K562 (cell line): ENCODE results near the gene LENEP. TPM values are rescaled to one million over a fixed set of nuclear protein-coding genes. Genes with fewer than 3 reads are reported as not detected.

Source experiments
- KDM2B ChIP-seq: fragments of 250-450 bp; sonication (Bioruptor Pico); IDR thresholded peaks from 2 replicates; pipeline ENCODE4 v1.8.0; 2021; ENCODE audit warnings: mild to moderate bottlenecking, moderate library complexity
- MAFG ChIP-seq: fragments of 450-650 bp; conservative IDR thresholded peaks from 2 replicates; pipeline ENCODE4 v1.6.1; 2016; ENCODE audit warnings: missing genetic modification characterization, missing compliant biosample characterization
- OTX1 ChIP-seq: fragments of 450-650 bp; formaldehyde crosslinking; IDR thresholded peaks from 2 replicates; pipeline ENCODE4 v1.4.0; 2022; ENCODE audit warnings: mild to moderate bottlenecking
- PHF20 ChIP-seq: fragments of 450-650 bp; IDR thresholded peaks from 2 replicates; pipeline ENCODE4 v1.6.1; 2018; ENCODE audit not compliant: partially characterized antibody
- SIX5 ChIP-seq, 2 experiments: IDR thresholded peaks; 2 replicates each; pipeline ENCODE4 v1.6.1; 2011; ENCODE audit warnings: low read length in 2 of 2, borderline replicate concordance in 1 of 2, low read depth in 1 of 2, mild to moderate bottlenecking in 1 of 2, moderate library complexity in 1 of 2; ENCODE audit not compliant: insufficient read depth in 1 of 2
- SMAD1 ChIP-seq: fragments of 150-350 bp; IDR thresholded peaks from 2 replicates; pipeline ENCODE4 v1.6.1; 2014; ENCODE audit warnings: low read length, low read depth; ENCODE audit not compliant: partially characterized antibody
- SP2 ChIP-seq: IDR thresholded peaks from 2 replicates; pipeline ENCODE4 v1.6.1; 2011; ENCODE audit warnings: mild to moderate bottlenecking, low read depth, low read length, moderate library complexity; ENCODE audit not compliant: poor library complexity, severe bottlenecking; ENCODE audit errors: extremely low read depth
- ZBED1 ChIP-seq: IDR thresholded peaks from 2 replicates; pipeline ENCODE4 v1.6.1; 2014
- ZKSCAN1 ChIP-seq: fragments of 150-350 bp; IDR thresholded peaks from 2 replicates; pipeline ENCODE4 v1.6.1; 2016; ENCODE audit warnings: low read depth, low read length
- ZNF668 ChIP-seq: fragments of 250-450 bp; sonication (Bioruptor Pico); IDR thresholded peaks from 2 replicates; pipeline ENCODE4 v1.8.0; 2022; ENCODE audit warnings: mild to moderate bottlenecking, inconsistent platforms
- polyA plus RNA-seq, 8 experiments: library from polyadenylated mRNA; depleted of rRNA in 4 of 8; stranded (reverse) in 5 of 8; unstranded in 3 of 8; fragments of >200 nt; fragmentation: Nextera tagmentation in 2 of 8; fragmentation: Illumina TruSeq in 1 of 8; extraction: Ambion mirVana in 2 of 8; extraction: Trizol in 1 of 8; gene quantifications; 2 replicates each; pipeline versions ENCODE4 v1.2.1 to v1.2.3, GENCODE V29; 2011 to 2014; ENCODE audit warnings: inconsistent platforms in 1 of 8, missing spikeins in 1 of 8
- total RNA-seq, 7 experiments: library from RNA; depleted of rRNA in 6 of 7; stranded (reverse); fragments of >200 nt in 6 of 7; fragmentation: Illumina TruSeq in 2 of 7; extraction: Trizol in 2 of 7; gene quantifications; 2 replicates each; pipeline versions ENCODE4 v1.2.1 to v1.2.3, GENCODE V29; 2011 to 2021; ENCODE audit warnings: low replicate concordance in 1 of 7
- TF ChIP-seq, protein P1 (sequence below), 3 experiments: IDR thresholded peaks in 2 of 3; conservative IDR thresholded peaks in 1 of 3; 2 replicates each; pipeline ENCODE4 v1.5.1; 2011 to 2012; ENCODE audit warnings: low read length in 3 of 3, mild to moderate bottlenecking in 3 of 3, control low read depth in 2 of 3, improper control_type of control experiment in 1 of 3, inconsistent platforms in 1 of 3, low read depth in 1 of 3, mixed read lengths in 1 of 3, moderate library complexity in 1 of 3; ENCODE audit not compliant: insufficient read depth in 2 of 3
- TF ChIP-seq, protein P2 (sequence below): fragments of 450-650 bp; formaldehyde crosslinking; conservative IDR thresholded peaks from 2 replicates; pipeline ENCODE4 v1.4.0; 2022; ENCODE audit warnings: mild to moderate bottlenecking, missing genetic modification characterization
- TF ChIP-seq, protein P3 (sequence below): fragments of 250-450 bp; sonication (Bioruptor Pico); IDR thresholded peaks from 2 replicates; pipeline ENCODE4 v1.5.0; 2021; ENCODE audit warnings: mild to moderate bottlenecking, borderline replicate concordance
- TF ChIP-seq, protein P4 (sequence below): fragments of 200-800 bp; sonication (Bioruptor generic); IDR thresholded peaks from 2 replicates; pipeline ENCODE4 v1.6.1; 2016; ENCODE audit warnings: missing genetic modification characterization, missing compliant biosample characterization
- TF ChIP-seq, protein P5 (sequence below): fragments of 250-450 bp; sonication (Bioruptor Pico); IDR thresholded peaks from 2 replicates; pipeline ENCODE4 v1.8.0; 2022; ENCODE audit warnings: moderate library complexity, mild to moderate bottlenecking, inconsistent platforms

The LENEP gene
- total and polyA plus RNA-seq, 9 of the 15 experiments (the other 6 are each of a cell fraction or from before 2014, with no cell fraction given) = 0.23 to 0.87 (median 0.67) TPM; not detected in 5

DNA sequence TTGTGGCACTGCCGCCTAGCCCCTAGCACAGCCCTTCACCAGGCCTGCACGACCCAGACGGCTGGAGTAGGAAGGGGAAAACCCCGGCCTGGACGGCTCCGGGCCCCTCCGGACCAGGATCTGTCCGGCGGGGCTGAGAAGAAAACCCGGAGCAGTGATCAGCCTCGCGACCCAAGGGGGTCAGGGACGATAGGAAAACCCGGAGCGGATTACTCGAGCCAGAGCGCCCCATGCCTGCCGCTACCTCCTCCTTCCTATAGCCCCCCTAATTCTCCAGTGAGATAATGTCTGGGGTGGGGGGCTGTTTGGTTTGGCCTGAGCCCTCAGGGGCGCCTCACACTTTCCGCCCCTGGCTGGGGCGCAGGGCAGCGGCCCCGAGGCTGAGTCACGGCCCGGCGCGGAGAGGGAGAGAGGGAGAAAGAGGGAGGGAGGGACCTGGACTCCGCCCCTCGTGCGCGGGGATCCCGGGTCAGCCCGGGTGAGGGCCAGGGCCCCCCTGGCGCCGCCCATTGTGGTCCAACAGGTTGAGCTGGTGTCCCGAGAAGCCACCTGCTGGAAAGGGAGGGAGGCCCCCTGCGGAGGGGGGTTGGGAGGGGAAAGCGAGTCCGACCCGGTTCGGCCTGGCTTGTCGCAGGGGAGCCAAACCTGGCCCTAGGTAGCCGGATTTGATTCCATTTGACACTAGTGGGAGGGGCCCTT is 7.5 kb downstream of the LENEP start (continued):
- TF ChIP-seq PHF20 (peak; percentile 45), MAFG (tag) (peak; percentile 86), ZBED1 (no peak), SP2 (no peak), KDM2B (CRISPR knock-in tag) (no peak), ZNF668 (CRISPR knock-in tag) (no peak), OTX1 (CRISPR knock-in tag) (no peak), ZKSCAN1 (peak; percentile 40; the same call in 1 of the 2 replicates), SMAD1 (no peak), SIX5 (IDR thresholded peaks at IDR 0.05; ENCODE audit: borderline replicate concordance in 1 of 2, insufficient read depth in 1 of 2, low read depth in 1 of 2, low read length in 2 of 2) (no peak)
- TF ChIP-seq, protein P1, sequence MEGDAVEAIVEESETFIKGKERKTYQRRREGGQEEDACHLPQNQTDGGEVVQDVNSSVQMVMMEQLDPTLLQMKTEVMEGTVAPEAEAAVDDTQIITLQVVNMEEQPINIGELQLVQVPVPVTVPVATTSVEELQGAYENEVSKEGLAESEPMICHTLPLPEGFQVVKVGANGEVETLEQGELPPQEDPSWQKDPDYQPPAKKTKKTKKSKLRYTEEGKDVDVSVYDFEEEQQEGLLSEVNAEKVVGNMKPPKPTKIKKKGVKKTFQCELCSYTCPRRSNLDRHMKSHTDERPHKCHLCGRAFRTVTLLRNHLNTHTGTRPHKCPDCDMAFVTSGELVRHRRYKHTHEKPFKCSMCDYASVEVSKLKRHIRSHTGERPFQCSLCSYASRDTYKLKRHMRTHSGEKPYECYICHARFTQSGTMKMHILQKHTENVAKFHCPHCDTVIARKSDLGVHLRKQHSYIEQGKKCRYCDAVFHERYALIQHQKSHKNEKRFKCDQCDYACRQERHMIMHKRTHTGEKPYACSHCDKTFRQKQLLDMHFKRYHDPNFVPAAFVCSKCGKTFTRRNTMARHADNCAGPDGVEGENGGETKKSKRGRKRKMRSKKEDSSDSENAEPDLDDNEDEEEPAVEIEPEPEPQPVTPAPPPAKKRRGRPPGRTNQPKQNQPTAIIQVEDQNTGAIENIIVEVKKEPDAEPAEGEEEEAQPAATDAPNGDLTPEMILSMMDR (IDR thresholded peaks at IDR 0.05 in 2 of 3, conservative IDR thresholded peaks at IDR 0.05 in 1 of 3; ENCODE audit: insufficient read depth in 2 of 3, low read depth in 1 of 3, low read length in 3 of 3) = peak in 1 of 3 experiments; percentile 18; a peak in 3 of 6 replicates
- TF ChIP-seq, protein P2, sequence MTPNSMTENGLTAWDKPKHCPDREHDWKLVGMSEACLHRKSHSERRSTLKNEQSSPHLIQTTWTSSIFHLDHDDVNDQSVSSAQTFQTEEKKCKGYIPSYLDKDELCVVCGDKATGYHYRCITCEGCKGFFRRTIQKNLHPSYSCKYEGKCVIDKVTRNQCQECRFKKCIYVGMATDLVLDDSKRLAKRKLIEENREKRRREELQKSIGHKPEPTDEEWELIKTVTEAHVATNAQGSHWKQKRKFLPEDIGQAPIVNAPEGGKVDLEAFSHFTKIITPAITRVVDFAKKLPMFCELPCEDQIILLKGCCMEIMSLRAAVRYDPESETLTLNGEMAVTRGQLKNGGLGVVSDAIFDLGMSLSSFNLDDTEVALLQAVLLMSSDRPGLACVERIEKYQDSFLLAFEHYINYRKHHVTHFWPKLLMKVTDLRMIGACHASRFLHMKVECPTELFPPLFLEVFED = peak; percentile 67
- TF ChIP-seq, protein P3, sequence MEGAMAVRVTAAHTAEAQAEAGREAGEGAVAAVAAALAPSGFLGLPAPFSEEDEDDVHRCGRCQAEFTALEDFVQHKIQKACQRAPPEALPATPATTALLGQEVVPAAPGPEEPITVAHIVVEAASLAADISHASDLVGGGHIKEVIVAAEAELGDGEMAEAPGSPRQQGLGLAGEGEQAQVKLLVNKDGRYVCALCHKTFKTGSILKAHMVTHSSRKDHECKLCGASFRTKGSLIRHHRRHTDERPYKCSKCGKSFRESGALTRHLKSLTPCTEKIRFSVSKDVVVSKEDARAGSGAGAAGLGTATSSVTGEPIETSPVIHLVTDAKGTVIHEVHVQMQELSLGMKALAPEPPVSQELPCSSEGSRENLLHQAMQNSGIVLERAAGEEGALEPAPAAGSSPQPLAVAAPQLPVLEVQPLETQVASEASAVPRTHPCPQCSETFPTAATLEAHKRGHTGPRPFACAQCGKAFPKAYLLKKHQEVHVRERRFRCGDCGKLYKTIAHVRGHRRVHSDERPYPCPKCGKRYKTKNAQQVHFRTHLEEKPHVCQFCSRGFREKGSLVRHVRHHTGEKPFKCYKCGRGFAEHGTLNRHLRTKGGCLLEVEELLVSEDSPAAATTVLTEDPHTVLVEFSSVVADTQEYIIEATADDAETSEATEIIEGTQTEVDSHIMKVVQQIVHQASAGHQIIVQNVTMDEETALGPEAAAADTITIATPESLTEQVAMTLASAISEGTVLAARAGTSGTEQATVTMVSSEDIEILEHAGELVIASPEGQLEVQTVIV (CRISPR knock-in tag) = no peak; the same call in 1 of the 2 replicates
- TF ChIP-seq, protein P4, sequence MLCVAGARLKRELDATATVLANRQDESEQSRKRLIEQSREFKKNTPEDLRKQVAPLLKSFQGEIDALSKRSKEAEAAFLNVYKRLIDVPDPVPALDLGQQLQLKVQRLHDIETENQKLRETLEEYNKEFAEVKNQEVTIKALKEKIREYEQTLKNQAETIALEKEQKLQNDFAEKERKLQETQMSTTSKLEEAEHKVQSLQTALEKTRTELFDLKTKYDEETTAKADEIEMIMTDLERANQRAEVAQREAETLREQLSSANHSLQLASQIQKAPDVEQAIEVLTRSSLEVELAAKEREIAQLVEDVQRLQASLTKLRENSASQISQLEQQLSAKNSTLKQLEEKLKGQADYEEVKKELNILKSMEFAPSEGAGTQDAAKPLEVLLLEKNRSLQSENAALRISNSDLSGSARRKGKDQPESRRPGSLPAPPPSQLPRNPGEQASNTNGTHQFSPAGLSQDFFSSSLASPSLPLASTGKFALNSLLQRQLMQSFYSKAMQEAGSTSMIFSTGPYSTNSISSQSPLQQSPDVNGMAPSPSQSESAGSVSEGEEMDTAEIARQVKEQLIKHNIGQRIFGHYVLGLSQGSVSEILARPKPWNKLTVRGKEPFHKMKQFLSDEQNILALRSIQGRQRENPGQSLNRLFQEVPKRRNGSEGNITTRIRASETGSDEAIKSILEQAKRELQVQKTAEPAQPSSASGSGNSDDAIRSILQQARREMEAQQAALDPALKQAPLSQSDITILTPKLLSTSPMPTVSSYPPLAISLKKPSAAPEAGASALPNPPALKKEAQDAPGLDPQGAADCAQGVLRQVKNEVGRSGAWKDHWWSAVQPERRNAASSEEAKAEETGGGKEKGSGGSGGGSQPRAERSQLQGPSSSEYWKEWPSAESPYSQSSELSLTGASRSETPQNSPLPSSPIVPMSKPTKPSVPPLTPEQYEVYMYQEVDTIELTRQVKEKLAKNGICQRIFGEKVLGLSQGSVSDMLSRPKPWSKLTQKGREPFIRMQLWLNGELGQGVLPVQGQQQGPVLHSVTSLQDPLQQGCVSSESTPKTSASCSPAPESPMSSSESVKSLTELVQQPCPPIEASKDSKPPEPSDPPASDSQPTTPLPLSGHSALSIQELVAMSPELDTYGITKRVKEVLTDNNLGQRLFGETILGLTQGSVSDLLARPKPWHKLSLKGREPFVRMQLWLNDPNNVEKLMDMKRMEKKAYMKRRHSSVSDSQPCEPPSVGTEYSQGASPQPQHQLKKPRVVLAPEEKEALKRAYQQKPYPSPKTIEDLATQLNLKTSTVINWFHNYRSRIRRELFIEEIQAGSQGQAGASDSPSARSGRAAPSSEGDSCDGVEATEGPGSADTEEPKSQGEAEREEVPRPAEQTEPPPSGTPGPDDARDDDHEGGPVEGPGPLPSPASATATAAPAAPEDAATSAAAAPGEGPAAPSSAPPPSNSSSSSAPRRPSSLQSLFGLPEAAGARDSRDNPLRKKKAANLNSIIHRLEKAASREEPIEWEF (CRISPR knock-in tag) = no peak
- TF ChIP-seq, protein P5, sequence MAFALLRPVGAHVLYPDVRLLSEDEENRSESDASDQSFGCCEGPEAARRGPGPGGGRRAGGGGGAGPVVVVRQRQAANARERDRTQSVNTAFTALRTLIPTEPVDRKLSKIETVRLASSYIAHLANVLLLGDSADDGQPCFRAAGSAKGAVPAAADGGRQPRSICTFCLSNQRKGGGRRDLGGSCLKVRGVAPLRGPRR (CRISPR knock-in tag) = no peak
